K562 (cell line): Measurements from ENCODE around the gene SLC16A13. TPM values are rescaled to one million over a fixed set of nuclear protein-coding genes. Genes with fewer than 3 reads are reported as not detected.

Experiments
- FOSL1 ChIP-seq: fragments of 200-800 bp; sonication (Bioruptor generic); conservative IDR thresholded peaks from 2 replicates; pipeline ENCODE4 v1.6.1; 2016; ENCODE audit warnings: missing genetic modification characterization, missing compliant biosample characterization
- HLTF ChIP-seq: fragments of 450-650 bp; IDR thresholded peaks from 2 replicates; pipeline ENCODE4 v1.6.1; 2016
- OTX1 ChIP-seq: fragments of 450-650 bp; formaldehyde crosslinking; IDR thresholded peaks from 2 replicates; pipeline ENCODE4 v1.4.0; 2022; ENCODE audit warnings: mild to moderate bottlenecking
- PHF20 ChIP-seq: fragments of 450-650 bp; IDR thresholded peaks from 2 replicates; pipeline ENCODE4 v1.6.1; 2018; ENCODE audit not compliant: partially characterized antibody
- PHF8 ChIP-seq: fragments of 200-600 bp; sonication (generic); IDR thresholded peaks from 2 replicates; pipeline ENCODE4 v1.6.1; 2012; ENCODE audit warnings: mixed run types, mild to moderate bottlenecking, inconsistent platforms, low read length, moderate library complexity, borderline replicate concordance
- PRDM10 ChIP-seq: fragments of 450-650 bp; IDR thresholded peaks from 2 replicates; pipeline ENCODE4 v1.6.1; 2018; ENCODE audit not compliant: partially characterized antibody
- RBM15 ChIP-seq: fragments of 200-400 bp; formaldehyde crosslinking; IDR thresholded peaks from 2 replicates; pipeline ENCODE4 v1.6.1; 2018; ENCODE audit warnings: mild to moderate bottlenecking, low read length, moderate library complexity; ENCODE audit not compliant: insufficient read depth
- RBM17 ChIP-seq: fragments of 200-400 bp; formaldehyde crosslinking; IDR thresholded peaks from 2 replicates; pipeline ENCODE4 v1.6.1; 2017; ENCODE audit warnings: low read depth, mild to moderate bottlenecking, low read length, borderline replicate concordance
- RNF2 ChIP-seq: sonication (generic); IDR thresholded peaks from 2 replicates; pipeline ENCODE4 v1.6.1; 2016
- RNF219 ChIP-seq: fragments of 250-450 bp; sonication (Bioruptor Pico); IDR thresholded peaks from 2 replicates; pipeline ENCODE4 v1.5.0; 2022; ENCODE audit warnings: mild to moderate bottlenecking
- SMARCC2 ChIP-seq: fragments of 450-650 bp; IDR thresholded peaks from 2 replicates; pipeline ENCODE4 v1.6.1; 2017; ENCODE audit warnings: antibody characterized with exemption, moderate library complexity, mild to moderate bottlenecking, low read depth
- SREBF2 ChIP-seq: sonication (generic); formaldehyde crosslinking; IDR thresholded peaks from 2 replicates; pipeline ENCODE4 v1.4.0; 2020; ENCODE audit warnings: mild to moderate bottlenecking, missing genetic modification reagents
- TBP ChIP-seq: optimal IDR thresholded peaks from 2 replicates; pipeline ENCODE3; 2011; ENCODE audit warnings: low read depth, low read length, improper control_type of control experiment
- TFAP4 ChIP-seq: sonication (generic); formaldehyde crosslinking; IDR thresholded peaks from 2 replicates; pipeline ENCODE4 v1.8.0; 2022; ENCODE audit warnings: missing genetic modification reagents, mild to moderate bottlenecking, moderate library complexity, borderline replicate concordance
- ZFP1 ChIP-seq: fragments of 450-650 bp; formaldehyde crosslinking; IDR thresholded peaks from 2 replicates; pipeline ENCODE4 v1.4.0; 2020; ENCODE audit warnings: mild to moderate bottlenecking, mixed read lengths
- ZNF133 ChIP-seq: fragments of 250-450 bp; sonication (Bioruptor Pico); IDR thresholded peaks from 2 replicates; pipeline ENCODE4 v1.4.0; 2020; ENCODE audit warnings: mild to moderate bottlenecking
- ZNF184 ChIP-seq: sonication (generic); formaldehyde crosslinking; IDR thresholded peaks from 2 replicates; pipeline ENCODE4 v1.5.0; 2020; ENCODE audit warnings: missing genetic modification reagents
- ZNF436 ChIP-seq: fragments of 250-450, 450-650 bp; sonication (Bioruptor Pico); formaldehyde crosslinking; IDR thresholded peaks from 2 replicates; pipeline ENCODE4 v1.7.0; 2020; ENCODE audit warnings: mild to moderate bottlenecking
- polyA plus RNA-seq, 8 experiments: library from polyadenylated mRNA; depleted of rRNA in 4 of 8; stranded (reverse) in 5 of 8; unstranded in 3 of 8; fragments of >200 nt; fragmentation: Nextera tagmentation in 2 of 8; fragmentation: Illumina TruSeq in 1 of 8; extraction: Ambion mirVana in 2 of 8; extraction: Trizol in 1 of 8; gene quantifications; 2 replicates each; pipeline versions ENCODE4 v1.2.1 to v1.2.3, GENCODE V29; 2011 to 2014; ENCODE audit warnings: inconsistent platforms in 1 of 8, missing spikeins in 1 of 8
- total RNA-seq, 7 experiments: library from RNA; depleted of rRNA in 6 of 7; stranded (reverse); fragments of >200 nt in 6 of 7; fragmentation: Illumina TruSeq in 2 of 7; extraction: Trizol in 2 of 7; gene quantifications; 2 replicates each; pipeline versions ENCODE4 v1.2.1 to v1.2.3, GENCODE V29; 2011 to 2021; ENCODE audit warnings: low replicate concordance in 1 of 7
- TF ChIP-seq, protein P1 (sequence below): sonication (generic); formaldehyde crosslinking; IDR thresholded peaks from 2 replicates; pipeline ENCODE4 v1.8.0; 2023; ENCODE audit warnings: mild to moderate bottlenecking, missing genetic modification reagents
- TF ChIP-seq, protein P2 (sequence below): IDR thresholded peaks from 2 replicates; pipeline ENCODE4 v1.6.1; 2011; ENCODE audit not compliant: insufficient read length; ENCODE audit errors: extremely low read depth

SLC16A13 gene
- total and polyA plus RNA-seq, 9 of the 15 experiments (the other 6 are each of a cell fraction or from before 2014, with no cell fraction given) = 0.04 to 5.6 (median 0.87) TPM

DNA sequence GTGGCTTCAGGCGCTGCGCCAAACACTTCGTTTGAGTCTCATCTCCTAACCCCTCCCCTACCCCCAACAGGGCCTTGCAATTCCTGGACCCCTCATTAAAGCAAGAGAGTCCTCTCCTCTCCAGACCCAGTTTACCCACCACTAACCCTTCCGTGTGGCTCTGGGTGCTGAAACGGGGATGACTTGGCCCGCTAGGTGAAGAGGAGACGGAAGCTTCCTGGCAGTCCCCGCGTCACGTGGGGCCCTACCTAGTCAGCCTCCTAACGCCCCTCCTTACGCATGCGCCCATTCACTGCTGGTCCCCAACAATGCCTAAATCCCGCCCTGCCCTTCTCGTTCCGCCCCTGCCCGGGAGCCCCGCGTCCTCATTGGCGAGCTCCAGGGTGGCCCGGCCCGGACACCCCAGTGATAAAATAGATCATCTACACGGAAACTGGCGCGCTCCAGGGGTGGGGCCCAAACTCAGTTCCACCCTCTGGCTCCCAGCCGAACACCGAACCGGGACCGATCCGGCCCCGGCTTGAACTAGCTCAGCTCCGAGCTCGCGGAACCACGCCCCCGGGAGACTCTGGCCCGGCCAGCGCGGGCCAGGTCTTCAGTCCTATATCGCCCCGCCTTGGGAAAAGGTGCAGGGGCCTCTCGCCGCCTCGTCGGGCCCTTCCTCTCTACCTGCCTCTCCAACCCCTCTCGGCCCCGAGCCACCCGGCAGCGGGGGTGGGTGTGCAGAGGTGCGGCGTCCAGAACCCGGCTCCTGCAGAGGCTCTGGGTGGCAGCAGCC, at the start of gene SLC16A13 (continued):
- TF ChIP-seq ZFP1 (no peak), PHF20 (peak; percentile 60), RBM17 (no peak), ZNF436 (no peak), TBP (peak; percentile 70), RBM15 (no peak), ZNF184 (CRISPR knock-in tag) (no peak), HLTF (no peak), ZNF133 (CRISPR knock-in tag) (no peak), SREBF2 (CRISPR knock-in tag) (no peak), OTX1 (CRISPR knock-in tag) (no peak), RNF219 (CRISPR knock-in tag) (no peak), TFAP4 (CRISPR knock-in tag) (peak; percentile 22; the same call in 1 of the 2 replicates), FOSL1 (tag) (0 out of 2 replicates have a peak, but pooled peaks have one; percentile 25), PRDM10 (peak; percentile 25), PHF8 (peak; percentile 83; the same call in 1 of the 2 replicates), SMARCC2 (no peak), RNF2 (no peak)
- TF ChIP-seq, protein P1, sequence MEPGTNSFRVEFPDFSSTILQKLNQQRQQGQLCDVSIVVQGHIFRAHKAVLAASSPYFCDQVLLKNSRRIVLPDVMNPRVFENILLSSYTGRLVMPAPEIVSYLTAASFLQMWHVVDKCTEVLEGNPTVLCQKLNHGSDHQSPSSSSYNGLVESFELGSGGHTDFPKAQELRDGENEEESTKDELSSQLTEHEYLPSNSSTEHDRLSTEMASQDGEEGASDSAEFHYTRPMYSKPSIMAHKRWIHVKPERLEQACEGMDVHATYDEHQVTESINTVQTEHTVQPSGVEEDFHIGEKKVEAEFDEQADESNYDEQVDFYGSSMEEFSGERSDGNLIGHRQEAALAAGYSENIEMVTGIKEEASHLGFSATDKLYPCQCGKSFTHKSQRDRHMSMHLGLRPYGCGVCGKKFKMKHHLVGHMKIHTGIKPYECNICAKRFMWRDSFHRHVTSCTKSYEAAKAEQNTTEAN (CRISPR knock-in tag) = no peak
- TF ChIP-seq, protein P2, sequence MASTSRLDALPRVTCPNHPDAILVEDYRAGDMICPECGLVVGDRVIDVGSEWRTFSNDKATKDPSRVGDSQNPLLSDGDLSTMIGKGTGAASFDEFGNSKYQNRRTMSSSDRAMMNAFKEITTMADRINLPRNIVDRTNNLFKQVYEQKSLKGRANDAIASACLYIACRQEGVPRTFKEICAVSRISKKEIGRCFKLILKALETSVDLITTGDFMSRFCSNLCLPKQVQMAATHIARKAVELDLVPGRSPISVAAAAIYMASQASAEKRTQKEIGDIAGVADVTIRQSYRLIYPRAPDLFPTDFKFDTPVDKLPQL = no peak
